Lower leg skin (tissue), 4 donors: ENCODE measurements around the gene VPS13A. TPM values are rescaled to one million over a fixed set of nuclear protein-coding genes. Genes with fewer than 3 reads are reported as not detected.
"Not testable (repeated sequence)": the region's sequence is repeated elsewhere in the genome, so short reads cannot be mapped to it uniquely, and the experiment has no call there.

ENCODE experiments used
- DNase-seq, 2 donors: peaks; one replicate each; pipeline ENCODE4 v3.0.0-alpha.2; 2019; ENCODE audit warnings: low spot score in 2 of 2
- H3K4me3 ChIP-seq: fragments of 200-600 bp; sonication (generic); 2 replicates; pipeline ENCODE4 v1.5.1; 2017; ENCODE audit warnings: mild to moderate bottlenecking, low read depth; ENCODE audit not compliant: poor library complexity, severe bottlenecking
- POLR2A ChIP-seq, 2 donors: fragments of 450-650 bp; IDR thresholded peaks; one replicate each; pipeline ENCODE4 v1.6.1; 2016 to 2017; ENCODE audit warnings: antibody characterized with exemption in 2 of 2, mild to moderate bottlenecking in 1 of 2, moderate library complexity in 1 of 2
- WGBS, 2 donors: methylation state at CpG; one replicate each; pipeline ENCODE4 v1.1.5; 2018; 5-methylcytosine and 5-hydroxymethylcytosine counted together
- intact Hi-C: fragments of 100-400 bp; cut with DNase I; formaldehyde crosslinking; loops from one replicate; pipeline ENCODE4 v1.15.0; 2023; ENCODE audit warnings: low total_unique reads
- total RNA-seq, 4 donors: library from RNA; depleted of rRNA; stranded (reverse); fragments of >200 nt; gene quantifications; one replicate each; pipeline ENCODE4 v1.1.0, GENCODE V29; 2016
- TF ChIP-seq, protein P1 (sequence below), 3 donors: fragments of 450-650 bp; IDR thresholded peaks; one replicate each; pipeline ENCODE4 v1.5.1; 2016; ENCODE audit warnings: antibody characterized with exemption in 3 of 3, mild to moderate bottlenecking in 3 of 3, moderate library complexity in 2 of 3

The VPS13A gene
- total RNA-seq, 4 donors from 2014 or later, result 27.0 to 48.1 (median 32.5) TPM

DNA sequence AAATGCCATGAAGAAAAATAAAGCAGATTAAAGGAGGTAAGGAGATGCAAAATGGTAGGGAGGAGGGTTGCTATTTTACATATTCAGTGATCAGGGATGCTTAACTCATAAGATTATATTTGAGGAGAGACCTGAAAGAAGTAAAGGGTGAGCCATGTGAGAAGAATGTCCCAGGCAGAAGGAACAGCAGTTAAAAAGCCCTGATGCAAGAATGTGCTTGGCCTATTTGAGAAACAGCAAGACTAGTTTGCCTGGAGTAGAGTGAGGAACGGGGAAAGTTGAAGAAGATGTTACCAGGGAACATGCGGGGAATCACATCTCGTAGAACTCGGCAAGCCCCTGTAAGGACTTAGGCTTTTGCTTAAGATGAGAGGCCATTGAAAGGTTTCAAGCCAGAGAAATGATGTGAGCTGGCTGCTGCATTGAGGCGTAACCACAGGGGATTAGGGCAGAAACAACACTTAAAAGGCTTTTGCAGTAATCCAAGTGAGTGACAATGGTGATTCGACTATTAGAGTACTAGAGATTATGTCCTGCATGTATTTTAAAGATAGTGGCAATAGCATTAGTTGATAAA, 198.7 kb downstream of the VPS13A start:
- WGBS, 2 donors, result 94 to 96% methylated on average over 6 of the region's 6 CpGs
- intact Hi-C loops, result no loop called here
- TF ChIP-seq POLR2A (IDR thresholded peaks at IDR 0.05), result no peak
- TF ChIP-seq, protein P1, sequence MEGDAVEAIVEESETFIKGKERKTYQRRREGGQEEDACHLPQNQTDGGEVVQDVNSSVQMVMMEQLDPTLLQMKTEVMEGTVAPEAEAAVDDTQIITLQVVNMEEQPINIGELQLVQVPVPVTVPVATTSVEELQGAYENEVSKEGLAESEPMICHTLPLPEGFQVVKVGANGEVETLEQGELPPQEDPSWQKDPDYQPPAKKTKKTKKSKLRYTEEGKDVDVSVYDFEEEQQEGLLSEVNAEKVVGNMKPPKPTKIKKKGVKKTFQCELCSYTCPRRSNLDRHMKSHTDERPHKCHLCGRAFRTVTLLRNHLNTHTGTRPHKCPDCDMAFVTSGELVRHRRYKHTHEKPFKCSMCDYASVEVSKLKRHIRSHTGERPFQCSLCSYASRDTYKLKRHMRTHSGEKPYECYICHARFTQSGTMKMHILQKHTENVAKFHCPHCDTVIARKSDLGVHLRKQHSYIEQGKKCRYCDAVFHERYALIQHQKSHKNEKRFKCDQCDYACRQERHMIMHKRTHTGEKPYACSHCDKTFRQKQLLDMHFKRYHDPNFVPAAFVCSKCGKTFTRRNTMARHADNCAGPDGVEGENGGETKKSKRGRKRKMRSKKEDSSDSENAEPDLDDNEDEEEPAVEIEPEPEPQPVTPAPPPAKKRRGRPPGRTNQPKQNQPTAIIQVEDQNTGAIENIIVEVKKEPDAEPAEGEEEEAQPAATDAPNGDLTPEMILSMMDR (IDR thresholded peaks at IDR 0.05), result no peak

GRCh38 chr9:77384406-77384805, 207.1 kb downstream of the VPS13A start:
- TF ChIP-seq, protein P1 (IDR thresholded peaks at IDR 0.05), result no peak
- TF ChIP-seq POLR2A (IDR thresholded peaks at IDR 0.05), result no peak
- DNase-seq, result no peak
- intact Hi-C loops, result no loop called here
- H3K4me3 ChIP-seq, result no peak overlapping the region

More for the DNA sequence above, 198.7 kb downstream of the VPS13A start:
- no peak overlapping the region for H3K4me3 ChIP-seq
- DNase-seq, result no peak

DNA sequence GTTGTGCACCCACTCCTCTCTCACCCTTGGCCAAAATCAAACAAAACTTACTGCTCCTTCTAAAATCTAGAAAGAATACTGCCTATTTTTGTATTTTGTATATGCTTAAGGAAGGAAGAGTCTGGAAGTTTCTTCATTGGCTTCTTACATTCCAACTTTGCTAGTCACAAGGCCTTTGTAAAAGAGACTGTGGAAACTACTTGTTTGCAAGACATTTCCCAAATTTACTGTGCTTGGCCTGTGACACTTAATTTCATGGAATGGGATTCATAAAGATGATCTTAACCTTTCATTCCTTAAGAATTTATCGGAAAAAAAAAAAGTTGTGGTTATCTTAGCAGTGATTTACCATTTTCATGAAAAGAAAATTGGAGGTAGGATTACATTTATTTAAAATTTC, 208.9 kb downstream of the VPS13A start:
- intact Hi-C loops, result no loop called here
- WGBS, 2 donors, result 42 to 59% methylated on average over 1 of the region's 1 CpG
- no peak overlapping the region for H3K4me3 ChIP-seq
- DNase-seq, result no peak
- TF ChIP-seq, protein P1 (IDR thresholded peaks at IDR 0.05), result no peak
- no peak for TF ChIP-seq POLR2A (IDR thresholded peaks at IDR 0.05)

DNA sequence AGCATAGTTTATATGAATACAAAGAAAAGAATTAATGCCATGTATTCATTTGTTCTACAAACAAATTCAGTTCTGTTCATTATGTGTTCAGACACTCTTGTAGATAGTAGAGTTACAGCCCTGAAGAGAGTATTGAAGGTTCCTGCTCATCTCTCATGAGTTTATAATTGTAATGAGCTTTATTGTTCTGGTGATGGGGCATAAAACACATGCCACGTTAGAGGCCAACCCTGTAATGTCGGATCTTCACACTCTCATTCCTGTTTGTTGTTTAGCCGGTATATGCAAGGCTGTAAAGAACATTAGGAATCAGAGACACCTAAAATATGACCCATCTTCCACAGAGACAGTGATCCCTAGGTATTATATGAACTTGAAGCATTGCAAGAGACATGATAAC, 214.5 kb downstream of the VPS13A start:
- 96 to 98% methylated on average over 3 of the region's 3 CpGs for WGBS, 2 donors
- DNase-seq, result no peak
- no peak overlapping the region for H3K4me3 ChIP-seq
- TF ChIP-seq, protein P1 (IDR thresholded peaks at IDR 0.05), result no peak
- TF ChIP-seq POLR2A (IDR thresholded peaks at IDR 0.05), result no peak
- intact Hi-C loops, result no loop called here

GRCh38 chr9:77392328-77392727, 215.0 kb downstream of the VPS13A start:
- no peak overlapping the region for H3K4me3 ChIP-seq
- DNase-seq, result no peak
- 90 to 91% methylated on average over 7 of the region's 7 CpGs for WGBS, 2 donors
- intact Hi-C loops, result no loop called here
- no peak for TF ChIP-seq POLR2A (IDR thresholded peaks at IDR 0.05)
- TF ChIP-seq, protein P1 (IDR thresholded peaks at IDR 0.05), result no peak

- WGBS, 2 donors, result 93 to 95% methylated on average over 9 of the region's 9 CpGs
These were observed 221.2 kb downstream of the VPS13A start for GRCh38 chr9:77398581-77398980.

More at GRCh38 chr9:77398581-77398980, 221.2 kb downstream of the VPS13A start:
- intact Hi-C loops, DNase-seq, H3K4me3 ChIP-seq: not testable (repeated sequence)
